Stimulated activated CD4-positive, alpha-beta T cell treated with anti-CD3 and anti-CD28 coated beads, Interleukin-4, amount 100 ng/mL, for 48 hours (primary cell): ENCODE results near the gene TMEM42.
"Not testable (repeated sequence)": the region's sequence is repeated elsewhere in the genome, so short reads cannot be mapped to it uniquely, and the experiment has no call there.

ENCODE experiments used
- DNase-seq, 2 donors: peaks; one replicate each; pipeline ENCODE4 v3.0.0-alpha.2; 2020; ENCODE audit warnings: low read depth in 2 of 2

The TMEM42 gene

DNA sequence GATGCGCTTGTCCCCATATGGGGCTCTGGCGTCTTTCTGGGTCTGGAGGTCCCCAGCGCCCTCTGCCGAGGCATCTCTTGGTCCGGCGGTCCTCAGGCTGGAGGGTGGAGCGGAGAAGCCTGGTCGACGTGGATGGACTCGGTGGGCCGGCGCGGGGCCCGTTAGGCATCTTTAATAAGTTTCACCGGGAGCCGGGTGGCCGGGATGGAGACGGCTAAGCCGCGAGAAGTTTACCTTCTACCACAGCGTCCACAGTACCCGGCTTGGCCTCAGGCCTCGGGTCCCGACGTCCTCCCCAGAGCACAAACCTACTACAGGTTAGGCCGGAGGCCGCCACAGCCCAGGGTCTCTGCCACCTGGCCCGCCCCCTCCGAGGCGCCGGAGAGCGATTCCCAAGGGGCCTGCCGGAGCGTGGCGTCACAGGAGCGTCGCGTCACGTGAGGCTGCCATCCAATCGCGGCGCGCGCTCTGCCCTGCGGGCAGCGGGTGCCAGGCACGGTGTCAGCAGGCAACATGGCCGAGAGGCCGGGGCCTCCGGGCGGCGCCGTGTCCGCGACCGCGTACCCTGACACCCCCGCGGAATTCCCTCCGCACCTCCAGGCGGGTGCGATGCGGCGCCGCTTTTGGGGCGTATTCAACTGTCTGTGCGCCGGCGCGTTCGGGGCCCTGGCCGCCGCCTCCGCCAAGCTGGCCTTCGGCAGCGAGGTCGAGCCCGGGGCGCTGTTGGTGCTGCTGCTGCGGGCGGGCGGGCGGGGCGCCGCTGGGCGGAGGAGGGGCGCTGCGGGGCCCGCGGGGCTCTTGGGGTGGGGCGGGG is at the start of gene TMEM42:
TSS of gene TMEM42 (plus strand) at position 501 of the 814 bp plus-strand sequence. CDS start at position 514, 13 bp downstream.
- peak; percentile 79 to 84 for DNase-seq

DNA sequence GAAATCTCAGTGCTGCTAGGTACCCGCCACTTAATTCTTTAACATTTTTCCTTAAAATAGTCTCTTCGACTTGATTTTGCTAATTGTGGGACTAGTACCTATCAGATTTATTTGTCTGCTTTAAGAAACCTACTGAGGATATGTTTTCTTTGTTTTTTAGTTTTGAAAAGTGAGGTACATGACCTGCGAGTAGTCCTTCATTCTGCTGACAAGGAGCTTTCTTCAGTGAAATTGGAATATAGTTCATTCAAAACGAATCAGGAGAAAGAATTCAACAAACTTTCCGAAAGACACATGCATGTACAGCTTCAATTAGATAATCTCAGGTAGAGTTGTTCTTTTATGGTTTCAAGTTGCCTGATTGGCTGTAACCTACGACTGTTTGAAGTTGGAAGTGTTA is 47.0 kb upstream of the TMEM42 start:
- no peak for DNase-seq

DNA sequence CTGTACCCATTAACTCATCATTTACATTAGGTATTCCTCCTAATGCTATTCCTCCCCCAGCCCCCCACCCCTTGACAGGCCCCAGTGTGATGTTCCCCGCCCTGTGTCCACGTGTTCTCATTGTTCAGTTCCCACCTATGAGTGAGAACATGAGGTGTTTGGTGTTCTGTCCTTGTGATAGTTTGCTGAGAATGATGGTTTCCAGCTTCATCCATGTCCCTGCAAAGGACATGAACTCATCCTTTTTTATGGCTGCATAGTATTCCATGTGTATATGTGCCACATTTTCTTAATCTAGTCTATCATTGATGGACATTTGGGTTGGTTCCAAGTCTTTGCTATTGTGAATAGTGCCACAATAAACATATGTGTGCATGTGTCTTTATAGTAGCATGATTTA is 45.4 kb upstream of the TMEM42 start:
- not testable (repeated sequence) for DNase-seq

DNA sequence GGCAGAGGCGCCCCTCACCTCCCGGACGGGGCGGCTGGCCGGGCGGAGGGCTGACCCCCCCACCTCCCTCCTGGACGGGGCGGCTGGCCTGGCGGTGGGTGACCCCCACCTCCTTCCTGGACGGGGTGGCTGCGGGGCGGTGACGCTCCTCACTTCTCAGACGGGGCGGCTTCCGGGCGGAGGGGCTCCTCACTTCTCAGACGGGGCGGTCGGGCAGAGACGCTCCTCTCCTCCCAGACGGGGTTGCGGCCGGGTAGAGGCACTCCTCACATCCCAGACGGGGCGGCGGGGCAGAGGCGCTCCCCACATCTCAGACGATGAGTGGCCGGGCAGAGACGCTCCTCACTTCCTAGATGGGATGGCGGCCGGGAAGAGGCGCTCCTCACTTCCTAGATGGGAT is 40.5 kb upstream of the TMEM42 start:
- DNase-seq = not testable (repeated sequence)

DNA sequence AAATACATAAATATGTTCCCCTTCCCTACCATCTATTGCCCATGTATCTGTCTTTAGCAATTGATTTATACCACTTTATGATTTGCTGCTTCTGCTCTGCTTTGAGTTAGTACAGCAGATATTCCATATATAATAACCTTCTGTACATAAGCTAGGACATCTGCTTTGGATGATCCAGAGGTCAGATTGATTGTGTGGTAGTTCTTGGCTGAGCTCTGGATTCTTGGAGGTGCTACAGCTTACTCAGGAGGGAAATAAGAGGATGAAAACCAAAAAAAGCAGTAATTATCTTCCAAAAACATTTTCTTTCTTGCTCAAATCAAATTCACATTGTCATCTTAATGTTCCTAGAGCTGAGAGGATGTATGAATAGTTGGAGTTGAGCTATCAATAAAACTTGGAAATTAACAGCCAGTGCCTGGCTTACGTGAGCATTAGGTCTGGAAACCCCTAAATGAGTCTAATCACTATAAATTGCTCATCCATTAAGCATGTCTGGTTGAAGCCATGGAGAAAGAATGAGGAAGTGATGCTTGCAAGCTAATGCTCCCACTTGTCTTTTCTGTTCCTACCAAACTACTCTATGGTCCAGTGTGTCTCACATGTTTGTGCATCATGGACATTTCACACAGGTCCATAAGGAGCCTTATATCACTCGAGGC is 36.3 kb upstream of the TMEM42 start:
- no peak for DNase-seq

DNA sequence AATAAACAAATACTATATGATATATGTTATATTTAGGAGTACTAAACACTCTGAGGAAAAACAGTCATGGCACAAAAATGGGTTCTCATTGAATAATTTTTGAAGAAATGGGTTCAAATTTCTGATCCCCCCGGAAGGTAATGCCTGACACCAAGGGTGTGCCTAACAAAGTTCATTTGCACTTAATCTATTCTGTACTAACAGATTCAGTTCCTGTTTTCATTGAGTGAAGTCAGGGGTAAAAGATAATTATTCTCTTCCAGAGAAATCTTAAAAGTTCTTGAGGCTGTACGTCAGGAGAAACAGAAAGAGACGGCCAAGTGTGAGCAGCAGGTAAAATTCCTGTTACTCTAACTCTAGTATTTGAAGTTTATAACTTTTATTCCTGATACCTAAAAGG is 34.5 kb upstream of the TMEM42 start:
- DNase-seq = no peak

DNA sequence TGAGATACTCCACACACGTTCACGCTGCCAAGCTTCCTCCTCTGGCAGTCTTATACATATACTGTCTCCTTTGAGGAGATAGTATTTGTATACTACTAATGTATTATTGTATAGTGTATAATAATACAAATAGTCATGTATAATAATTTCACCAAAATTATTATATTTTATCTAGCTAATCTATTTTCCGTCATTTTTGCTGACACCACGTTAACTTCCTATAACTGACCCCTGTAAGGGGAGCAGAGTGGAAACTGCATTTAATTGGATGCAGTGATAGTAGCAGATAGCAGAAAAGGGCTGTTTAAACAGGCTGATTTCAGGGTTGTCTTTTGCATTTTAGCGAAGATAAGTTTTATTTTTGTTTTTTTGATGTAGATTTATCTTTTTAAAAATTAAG is 30.5 kb upstream of the TMEM42 start:
- DNase-seq = no peak

DNA sequence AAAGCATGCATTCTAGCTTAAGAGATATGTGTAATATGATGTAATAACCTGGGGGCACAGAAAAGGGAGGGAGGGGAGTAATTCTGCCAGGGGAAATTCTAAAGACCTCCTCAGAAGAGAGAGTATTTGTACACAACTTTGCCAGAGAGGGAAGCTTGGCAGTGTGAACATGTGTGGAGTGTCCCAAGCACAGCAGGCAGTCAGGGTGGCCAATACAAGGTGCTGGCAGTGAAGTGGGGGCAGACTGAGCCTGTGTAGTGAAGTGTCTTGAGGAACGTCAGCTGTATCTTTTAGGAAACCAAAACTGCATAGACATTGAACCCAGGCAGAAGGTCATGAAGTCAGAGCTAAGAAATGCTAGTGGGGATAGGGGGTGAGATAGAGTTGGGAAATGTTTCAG is 29.7 kb upstream of the TMEM42 start:
- DNase-seq = no peak

DNA sequence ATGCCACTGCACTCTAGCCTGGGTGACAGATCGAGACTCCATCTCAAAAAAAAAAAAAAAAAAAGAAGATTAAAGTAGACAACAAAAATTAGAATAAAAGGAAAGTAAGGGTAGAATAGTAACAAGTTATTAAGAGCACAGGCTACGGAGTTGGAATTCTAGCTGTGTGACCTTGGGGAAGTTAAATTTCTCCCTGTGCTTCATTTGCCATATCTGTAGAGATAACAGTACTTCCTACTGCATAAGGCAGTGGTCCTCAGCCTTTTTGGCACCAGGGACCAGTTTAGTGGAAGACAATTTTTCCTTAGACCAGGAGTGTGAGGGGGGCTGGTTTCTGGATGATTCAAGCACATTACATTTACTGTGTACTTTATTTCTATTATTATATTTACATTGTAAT is 28.7 kb upstream of the TMEM42 start:
- DNase-seq = no peak

DNA sequence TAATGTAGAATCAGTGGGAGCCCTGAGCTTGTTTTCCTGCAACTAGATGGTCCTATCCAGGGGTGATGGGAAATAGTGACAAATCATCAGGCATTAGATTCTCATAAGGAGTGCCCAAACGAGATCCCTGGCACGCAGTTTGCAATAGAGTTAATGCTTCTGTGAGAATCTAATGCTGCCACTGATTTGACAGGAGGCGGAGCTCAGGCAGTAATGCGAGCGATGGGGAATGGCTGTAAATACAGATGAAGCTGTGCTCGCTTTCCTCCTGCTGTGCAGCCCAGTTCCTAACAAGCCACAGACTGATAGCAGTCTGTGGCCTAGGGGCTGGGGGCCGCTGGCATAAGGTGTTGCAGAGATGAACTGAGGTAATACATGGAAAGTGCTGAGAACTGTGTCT is 28.3 kb upstream of the TMEM42 start:
- DNase-seq = no peak

DNA sequence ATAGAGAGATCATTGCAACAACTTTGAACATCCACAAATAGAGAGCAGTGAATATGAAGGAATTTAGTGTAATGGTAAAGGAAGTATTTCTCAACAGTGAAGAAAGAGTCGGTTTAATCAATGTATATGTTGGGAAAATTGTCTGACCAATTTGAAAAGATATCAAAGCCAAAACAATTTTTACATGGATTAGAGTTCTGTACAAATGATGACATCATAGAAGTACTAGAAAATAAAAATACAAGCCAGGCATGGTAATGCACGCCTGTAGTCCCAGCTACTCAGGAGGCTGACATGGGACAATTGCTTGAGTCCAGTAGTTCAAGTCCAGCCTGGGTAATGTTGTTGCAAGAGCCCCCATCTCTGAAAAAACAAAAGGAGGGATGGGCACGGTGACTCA is 26.0 kb upstream of the TMEM42 start:
- DNase-seq = no peak

DNA sequence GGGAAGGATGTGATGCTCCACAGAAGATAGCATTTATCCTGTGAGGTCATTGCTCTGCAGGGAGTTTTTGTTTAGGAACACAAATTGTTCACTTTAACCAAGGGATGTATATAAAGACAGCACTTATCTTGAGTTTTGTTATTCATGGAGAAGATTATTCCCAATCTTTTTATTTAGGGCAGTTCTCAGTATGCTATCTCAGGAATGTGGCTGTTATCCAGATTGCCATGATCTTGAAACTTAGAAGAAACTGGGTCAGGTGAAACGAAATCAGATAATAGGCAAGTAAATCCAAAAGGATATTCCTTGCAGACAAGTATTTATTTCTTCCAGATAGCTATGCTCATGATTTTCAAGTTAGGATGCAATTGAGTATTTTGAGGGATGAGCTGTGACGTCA is 19.3 kb upstream of the TMEM42 start:
- no peak for DNase-seq

DNA sequence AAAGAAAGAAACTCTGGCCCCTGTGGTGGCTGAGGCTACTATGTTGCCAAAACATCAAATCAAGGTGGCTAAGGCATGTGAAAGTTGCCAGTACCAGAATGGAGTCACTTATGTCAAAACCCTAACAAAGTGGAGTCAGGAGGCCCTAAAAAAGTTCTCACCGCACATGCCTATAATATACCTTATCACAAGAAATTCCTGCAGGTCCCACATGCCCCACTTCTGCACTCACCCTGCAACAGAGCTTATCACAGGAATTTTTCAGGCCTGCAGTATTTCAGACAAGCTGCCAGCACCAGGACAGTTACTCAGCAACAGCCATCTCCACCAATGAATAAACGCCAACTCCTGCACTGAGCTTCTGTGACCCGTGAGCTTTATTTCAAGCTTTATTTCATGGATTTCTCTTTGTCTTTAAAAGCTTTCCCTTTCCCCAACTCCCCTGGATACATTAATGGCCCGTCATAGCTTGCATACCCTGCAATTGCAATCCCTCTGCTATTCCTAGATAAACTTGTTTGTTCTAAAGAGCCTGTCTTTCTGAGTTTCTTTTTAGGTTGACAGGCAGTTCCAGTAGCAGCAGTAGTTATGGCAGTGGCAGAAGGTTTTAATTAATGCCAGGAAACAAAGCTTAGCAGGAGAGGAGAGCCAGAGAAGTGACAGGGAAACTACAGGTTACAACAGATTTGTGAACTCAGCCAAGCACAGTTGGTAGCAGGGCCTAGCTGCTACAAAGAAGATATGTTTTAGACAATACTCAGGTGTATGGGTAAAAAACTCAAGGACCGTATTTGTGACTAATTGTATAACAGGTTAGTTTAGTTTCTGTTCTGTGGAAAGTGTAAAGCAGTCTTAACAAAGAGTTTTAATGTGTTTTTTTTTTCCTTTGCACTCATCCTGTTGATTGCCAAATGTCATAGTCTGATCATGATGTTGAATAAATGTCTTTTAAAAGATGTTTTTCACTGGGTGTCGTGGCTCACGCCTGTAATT is 15.9 kb upstream of the TMEM42 start:
- no peak for DNase-seq

DNA sequence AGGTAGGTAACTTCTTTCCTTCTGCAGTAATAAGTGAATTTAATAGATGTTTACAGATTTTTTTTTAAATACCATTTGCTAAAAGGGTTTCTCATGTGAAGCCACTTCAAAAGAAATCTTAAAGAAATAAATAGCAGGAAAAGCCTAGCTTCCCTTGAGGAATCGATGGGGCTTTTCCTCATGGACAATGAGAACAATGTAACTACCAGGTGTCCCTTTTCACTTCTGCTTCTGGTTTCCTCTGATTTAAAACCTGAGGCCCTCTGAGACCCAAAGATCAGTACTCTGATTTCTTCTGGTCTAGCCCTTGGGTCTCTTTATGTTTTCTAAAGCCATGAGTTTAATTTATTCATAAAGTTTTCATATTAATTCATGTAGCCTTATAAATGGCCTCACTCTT is 13.1 kb upstream of the TMEM42 start:
- DNase-seq = no peak

DNA sequence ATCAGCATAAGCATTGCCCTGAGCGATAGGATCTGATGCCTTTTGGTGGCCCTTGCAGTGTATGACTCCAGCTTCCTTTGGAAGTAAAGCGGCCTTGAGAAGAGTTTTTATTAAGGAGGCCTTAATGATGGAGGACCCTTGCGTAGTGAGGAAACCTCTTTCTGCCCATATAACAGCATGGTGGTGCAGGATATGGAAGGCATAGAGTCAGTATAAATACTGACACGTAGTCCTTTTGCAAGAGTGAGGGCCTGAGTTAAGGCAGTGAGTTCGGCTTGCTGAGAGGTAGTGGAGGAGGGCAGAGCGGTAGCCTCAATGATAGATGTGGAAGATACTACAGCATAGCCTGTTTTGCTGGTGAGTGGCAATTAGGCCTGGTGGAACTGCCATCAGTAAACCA is 5.0 kb upstream of the TMEM42 start:
- DNase-seq = not testable (repeated sequence)

DNA sequence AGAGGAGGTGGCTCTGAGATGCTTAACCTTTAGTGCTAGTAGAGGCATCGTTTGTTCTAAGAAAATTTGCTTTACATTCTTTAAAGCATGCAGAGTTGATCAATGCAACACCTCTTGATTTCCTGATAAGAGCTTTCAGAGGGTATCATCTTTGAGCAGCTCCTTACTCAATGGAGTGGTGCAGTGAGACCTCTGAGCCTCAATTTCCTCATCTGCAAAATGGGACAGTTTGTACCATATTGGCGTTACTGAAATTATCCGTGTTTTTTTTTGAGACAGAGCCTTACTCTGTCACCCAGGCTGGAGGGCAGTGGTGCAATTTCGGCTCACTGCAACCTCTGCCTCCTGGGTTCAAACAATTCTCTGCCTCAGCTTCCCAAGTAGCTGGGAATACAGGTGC is 1.6 kb upstream of the TMEM42 start:
- DNase-seq = no peak

DNA sequence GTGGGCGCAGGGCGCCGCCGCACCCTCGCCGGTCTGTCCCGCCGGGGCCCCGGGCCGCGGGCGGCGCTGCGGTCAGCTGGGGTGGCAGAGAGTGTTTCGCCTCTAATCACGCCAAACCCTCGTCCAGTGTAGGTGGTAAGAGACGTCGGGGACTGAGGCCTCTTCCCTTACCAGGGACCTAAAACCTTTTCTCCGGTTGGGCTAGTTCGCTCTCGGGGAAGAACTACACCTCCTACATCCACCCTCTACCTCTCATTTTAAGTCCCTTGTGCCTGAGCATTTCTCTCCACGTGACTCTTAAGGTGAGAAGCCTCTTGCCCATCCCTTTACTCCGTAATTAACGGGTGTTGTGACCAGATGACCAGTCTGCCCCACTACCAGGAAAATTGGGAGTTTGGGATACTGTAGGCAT is 520 bp downstream of the TMEM42 start:
- peak in 1 of 2 donors; percentile 16 for DNase-seq

DNA sequence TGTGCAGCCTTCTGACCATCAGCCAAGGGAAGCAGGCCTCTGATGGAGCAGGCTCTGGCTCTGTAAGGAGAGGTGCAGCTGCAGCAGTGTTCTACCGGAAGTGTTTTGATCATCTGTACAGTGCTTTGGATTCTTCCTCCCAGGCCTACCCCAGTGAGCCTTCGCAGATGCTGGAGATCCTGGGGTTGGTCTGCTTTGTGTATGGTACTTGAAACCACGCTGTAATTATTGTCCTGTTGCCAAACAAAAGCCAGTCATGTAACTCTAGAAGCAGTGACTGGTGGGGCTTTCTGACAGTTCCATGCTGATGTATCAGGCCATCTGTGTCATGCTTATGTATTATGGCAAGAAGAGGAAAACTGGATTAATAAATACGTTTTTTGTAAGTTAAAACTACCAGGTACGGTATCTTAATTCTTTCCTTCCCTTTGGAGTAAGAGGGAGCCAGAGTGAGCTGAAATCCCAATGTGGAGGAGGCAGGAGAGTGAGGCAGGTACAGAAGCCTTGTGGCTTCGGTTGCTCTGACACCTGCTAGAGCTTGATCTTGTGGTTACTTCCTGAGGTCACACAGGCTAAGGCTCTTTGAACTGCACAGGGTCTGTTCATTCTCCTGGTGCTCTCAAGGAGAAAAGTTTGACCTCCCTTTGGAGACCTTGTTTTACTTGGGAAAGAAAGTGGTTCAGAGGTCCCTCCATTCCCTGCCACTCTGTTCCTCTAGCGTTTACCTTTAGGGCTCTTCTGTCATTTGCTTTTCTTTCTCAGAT is 3.7 kb downstream of the TMEM42 start:
- no peak for DNase-seq

DNA sequence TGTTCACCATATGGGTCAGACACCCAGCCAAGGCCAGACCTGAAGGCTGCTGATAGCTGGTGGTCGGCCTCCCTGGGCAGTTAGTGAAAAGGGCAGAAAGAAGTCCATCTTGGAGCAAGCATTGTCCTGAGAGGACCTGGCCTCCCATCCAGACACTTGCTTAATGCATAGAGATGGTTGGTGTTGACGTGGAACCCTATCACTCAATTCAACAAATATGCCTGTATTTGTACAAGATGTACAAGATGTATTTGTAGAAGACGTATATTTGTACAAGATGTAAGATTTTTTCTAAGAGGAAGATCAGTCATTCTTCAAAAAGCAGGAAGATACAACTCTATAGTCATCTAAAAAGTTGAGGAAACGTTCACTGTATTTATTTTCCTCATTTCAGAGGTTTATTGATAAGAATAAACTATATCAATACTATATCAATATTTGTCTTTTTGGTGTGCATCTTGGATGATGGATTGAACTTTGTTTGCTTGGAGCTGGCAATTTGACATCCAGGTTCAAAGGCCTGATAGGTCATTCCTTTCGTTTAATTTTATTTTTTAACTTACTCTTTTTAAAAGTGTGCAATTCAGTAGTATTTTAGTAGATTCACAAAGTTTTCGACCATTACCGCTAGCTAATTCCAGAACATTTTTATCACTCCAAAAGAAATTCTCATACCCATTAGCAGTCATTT is 5.9 kb downstream of the TMEM42 start:
- DNase-seq = no peak

DNA sequence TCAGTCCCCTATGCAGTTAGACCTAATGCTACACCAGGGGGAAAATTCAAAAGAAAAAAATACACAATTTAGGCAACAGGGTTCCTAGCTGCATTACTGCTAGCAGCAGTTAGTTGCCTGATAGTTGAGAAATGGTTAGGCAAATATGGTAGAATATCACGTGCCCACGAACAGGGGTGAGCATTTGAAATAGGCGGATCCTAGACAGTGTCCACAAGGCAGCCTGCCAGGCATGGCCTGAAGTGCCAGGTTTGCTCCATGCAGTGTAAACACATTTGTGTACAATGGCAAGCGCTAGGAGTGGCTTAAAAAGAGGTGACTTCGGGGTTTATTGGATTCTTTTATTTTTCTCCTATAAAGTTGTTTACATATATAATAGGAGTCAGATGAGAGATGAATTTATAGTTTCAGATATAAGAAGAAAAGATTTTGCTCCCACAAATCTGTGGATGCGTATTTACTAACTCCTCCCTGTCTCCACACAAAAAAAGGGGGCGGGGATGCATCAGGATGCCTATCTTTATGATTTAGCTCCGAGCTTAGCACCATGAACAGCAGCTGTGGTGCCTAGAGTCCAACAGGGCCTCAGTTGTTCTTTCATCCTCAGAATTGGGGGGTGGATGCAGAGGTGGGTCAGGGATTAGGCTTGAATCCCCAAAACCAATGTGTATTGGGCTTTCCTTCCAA is 8.8 kb downstream of the TMEM42 start:
- no peak for DNase-seq
